HG03442 (cell line): ENCODE results near the gene CABP7.

ENCODE experiments used
- ATAC-seq: cut with Tn5 transposase; IDR thresholded peaks from one replicate; pipeline ENCODE4 v1.9.1; 2021; ENCODE audit warnings: mild to moderate bottlenecking, moderate library complexity; ENCODE audit not compliant: unreplicated experiment

Gene CABP7

GRCh38 chr22:29702000-29702930, 17.5 kb upstream of the CABP7 start:
- ATAC-seq = no peak

DNA sequence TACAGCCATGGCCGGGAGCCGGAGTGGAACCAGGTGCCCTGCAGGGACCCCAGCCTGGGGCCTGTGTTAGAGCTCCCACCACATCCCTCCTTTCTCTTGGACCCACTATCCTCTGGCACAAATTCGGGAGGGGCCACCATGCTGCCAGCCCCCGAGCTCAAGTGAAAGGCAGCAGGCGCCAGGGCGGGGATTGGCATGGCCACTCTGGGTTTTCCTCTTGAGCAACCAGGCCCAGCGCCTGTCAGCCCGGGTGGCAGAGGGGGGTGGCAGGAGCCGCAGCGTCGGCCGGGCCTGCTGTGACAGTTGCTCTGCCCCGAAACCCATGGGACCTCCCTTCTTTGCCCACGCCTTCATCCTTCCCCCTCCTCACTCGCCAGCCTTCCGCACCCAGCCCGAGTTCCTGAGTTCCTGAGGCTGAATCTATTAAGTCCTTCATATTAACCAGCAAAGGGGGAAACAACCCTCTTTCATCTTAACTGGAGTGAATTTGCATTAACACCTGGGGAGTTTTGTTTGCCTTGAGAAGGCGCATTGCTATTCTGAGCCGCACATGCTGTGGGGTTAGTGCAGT, 16.8 kb upstream of the CABP7 start:
- ATAC-seq = no peak

DNA sequence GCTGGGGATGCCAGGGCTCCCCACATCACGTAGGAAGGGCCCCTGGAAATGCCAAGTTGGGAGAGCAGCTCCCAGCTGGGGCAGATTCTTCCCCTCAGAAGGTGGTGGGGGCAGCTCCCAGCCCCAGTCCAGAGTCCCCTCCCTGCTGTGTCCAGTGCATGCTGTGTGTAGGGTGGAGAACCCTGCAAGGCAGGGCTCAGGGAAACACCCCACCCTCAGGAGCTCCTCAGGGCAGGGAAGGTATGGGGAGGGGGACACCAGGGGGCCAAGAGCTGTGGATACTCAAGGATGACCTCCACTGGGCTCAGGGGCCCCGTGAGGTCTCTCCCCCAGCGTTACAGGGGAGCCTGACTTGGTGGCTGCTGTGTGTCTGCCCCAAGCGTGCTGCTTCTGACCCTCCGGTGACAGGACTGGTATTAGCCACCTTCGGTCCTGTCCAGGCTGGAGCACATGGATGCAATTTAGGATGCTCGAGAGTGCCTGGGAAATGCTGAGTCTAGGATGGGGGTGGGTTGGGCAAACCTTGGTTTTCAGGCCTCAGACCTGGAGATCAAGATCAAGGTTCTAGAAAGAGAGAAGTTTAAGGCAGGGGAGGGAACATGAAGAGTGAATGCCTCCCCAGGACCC, 16.1 kb upstream of the CABP7 start:
- no peak for ATAC-seq

- no peak for ATAC-seq
Observed at GRCh38 chr22:29704528-29705285, 15.1 kb upstream of the CABP7 start.

DNA sequence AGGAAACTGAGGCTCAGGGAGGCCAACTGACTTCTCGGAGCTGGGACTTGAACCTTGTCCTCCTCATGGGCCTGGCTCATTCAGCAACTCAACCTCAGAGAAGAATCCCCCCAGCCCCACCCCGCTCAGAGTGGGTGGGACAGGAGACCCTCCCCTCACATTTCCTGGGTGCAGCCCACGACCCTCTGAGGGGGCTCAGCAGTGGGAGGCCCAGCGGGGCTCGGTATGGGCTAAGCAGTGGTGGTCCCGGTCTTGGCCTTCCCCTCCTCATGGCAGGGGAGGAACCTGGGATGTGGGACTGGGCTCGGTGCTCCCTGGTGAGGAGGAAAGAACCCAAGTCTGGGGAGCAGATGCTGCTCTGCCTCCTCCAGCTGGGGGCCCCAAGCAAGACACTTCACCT, 14.2 kb upstream of the CABP7 start:
- ATAC-seq = no peak

DNA sequence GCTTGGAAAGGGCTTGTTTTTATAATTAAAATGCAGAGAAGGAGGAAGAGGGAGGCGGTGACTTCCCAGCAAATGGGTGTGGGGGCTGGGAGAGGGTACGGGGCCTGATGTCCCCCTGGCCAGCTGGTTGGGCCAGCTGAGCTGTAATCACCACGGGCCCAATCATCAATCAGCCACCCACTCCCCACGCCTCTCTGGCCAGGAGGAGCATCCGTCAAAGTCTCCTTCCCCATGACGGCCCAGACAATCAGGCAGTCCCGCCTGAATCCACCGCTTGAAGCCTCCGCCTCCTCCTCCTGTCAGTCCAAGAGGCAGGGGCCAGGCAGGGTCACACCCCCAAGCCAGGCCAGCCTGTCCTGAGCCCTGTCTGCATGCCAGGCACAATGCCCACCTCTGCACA, 13.3 kb upstream of the CABP7 start:
- ATAC-seq = no peak

GRCh38 chr22:29707010-29707409, 12.8 kb upstream of the CABP7 start:
- no peak for ATAC-seq

DNA sequence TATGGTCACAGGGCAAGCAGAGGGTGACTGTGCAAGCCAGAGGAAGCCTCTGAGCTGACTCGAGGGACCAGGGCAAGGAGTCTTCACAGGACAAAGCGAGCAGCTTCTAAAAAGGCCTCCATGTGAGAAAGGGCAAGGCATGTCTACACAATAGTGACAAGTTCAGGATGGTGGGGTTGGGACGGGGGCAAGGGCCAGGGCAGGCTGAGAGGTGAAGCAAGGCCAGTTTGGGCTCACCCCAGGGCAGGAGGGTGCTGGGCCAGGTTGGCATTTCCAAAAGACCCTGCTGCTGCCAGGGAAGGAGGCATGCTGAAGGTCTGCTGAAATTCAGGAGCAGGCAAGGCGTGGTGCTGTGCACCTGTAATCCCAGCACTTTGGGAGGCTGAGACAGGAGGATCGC, 12.3 kb upstream of the CABP7 start:
- no peak for ATAC-seq

DNA sequence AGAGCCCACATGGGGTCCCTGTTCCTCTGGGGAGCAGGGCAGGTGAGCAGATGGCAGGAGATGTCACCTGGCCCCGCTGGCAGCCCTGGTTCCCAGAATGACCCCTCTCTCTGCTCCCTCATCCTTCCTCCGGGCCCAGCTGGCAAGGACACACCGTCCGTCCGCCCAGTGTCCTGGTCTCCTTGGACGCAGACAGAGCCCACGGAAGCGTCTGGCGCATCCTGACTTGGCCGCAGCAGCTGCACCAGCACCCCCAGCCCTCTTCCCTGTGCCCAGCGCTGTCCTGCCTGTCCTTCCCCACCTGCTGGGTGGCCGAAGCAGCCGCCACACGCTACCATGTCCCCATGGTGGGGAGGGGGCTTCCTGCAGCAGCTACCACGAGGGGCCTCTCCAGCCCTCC, 9.6 kb upstream of the CABP7 start:
- ATAC-seq = no peak

- ATAC-seq = no peak
Observed at GRCh38 chr22:29710922-29711593, 8.7 kb upstream of the CABP7 start.

GRCh38 chr22:29712119-29712518, 7.7 kb upstream of the CABP7 start:
- no peak for ATAC-seq

GRCh38 chr22:29713156-29713727, 6.6 kb upstream of the CABP7 start:
- ATAC-seq = no peak

DNA sequence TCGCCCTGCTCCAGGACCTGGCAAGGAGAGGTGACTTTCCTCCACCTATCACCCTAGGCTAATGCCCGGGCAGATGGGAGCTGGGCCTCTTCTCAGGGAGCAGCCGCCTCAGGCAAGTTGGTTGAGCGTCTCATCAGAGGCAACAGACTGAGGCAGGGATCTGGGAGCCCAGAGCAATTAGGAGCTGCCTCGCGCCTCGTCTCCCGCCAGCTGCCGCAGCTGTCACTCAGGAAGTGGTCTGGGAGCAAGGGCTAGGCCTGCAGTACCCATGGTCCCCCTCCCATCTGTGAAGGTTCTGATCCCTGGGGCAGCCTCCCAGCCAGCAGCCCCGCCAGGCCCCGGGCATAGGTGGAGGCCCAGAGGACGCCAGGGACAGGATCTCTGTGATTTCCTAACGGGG, 4.6 kb upstream of the CABP7 start:
- no peak for ATAC-seq

DNA sequence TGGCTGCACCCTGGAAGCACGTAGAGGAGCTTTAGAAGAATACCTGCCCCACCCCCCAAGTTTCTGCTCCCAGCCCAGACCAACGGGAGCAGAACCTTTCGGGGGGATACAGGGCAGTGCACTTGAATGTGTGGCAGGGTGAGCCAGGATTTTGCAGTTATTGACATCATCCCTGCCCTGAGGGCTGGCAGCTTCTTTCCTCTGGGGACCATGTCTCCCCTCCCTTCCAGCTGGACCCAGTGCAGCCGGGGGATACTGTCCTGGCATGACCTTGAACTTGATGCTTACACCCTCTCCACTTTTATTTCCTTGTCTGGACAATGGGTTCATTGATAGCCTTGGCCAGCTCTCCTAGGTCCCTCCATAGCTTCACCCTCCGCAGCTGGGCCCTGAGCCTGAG, 4.1 kb upstream of the CABP7 start:
- no peak for ATAC-seq

DNA sequence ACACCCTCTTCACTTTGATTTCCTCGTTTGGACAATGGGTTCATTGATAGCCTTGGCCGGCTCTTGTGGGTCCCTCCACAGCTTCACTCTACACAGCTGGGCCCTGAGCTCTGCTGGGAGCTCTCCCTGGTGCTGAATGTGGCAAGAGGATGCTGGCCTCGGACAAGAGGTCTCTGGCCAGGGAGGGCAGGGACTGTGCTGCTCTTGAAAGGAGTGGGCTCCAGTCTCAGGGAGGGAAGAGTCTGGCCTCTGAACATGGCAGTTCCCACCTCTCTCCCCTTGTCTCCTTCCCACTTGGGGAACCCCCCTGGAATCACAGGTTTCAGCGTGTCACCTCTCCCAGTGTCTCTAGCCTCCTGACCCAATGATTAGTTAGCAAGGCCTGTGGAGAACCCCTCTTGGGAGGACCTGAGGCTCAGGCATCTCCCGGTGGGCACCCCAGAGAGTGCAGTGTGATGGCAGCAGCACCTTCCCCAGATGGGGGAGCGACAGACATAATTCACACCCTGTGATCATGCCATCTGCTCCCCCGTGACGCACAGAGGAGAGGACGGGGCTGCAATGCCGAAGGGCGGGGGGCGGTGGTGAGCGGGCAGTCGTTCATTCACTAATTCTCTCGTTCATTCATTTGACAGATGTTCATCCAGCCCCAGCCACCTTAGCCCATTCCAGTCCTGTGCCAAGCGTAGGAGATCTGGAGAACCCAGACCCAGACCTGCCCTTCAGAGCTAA, 2.8 kb upstream of the CABP7 start:
- no peak for ATAC-seq

DNA sequence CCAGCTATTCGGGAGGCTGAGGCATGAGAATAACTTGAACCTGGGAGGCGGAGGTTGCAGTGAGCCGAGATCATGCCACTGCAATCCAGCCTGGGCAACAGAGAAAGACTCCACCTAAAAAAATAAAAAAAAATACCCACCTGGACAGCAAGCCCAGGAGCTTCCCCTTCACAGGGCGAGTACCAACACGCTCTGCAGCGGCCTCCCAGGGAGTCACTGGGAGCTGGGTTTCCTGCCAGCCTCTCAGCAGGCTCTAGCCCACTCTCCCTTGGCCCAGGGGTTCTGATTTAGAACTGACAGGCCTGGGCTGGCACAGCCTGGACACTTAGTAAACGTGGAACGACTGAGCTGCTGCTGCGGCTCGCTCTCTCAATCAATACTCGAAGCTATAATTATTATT, 2.0 kb upstream of the CABP7 start:
- no peak for ATAC-seq

GRCh38 chr22:29718949-29719898, 579 bp upstream of the CABP7 start:
- no peak for ATAC-seq

GRCh38 chr22:29720811-29721323, 1.1 kb downstream of the CABP7 start:
- no peak for ATAC-seq
